Neural progenitor cell (in vitro differentiated cells): ENCODE data around the gene LPXN. TPM values are rescaled to one million over a fixed set of nuclear protein-coding genes. Genes with fewer than 3 reads are reported as not detected.

ENCODE experiments used
- DNase-seq: peaks from one replicate; pipeline ENCODE4 v3.0.0-alpha.2; 2016; ENCODE audit warnings: low spot score
- H2AFZ ChIP-seq: fragments of 200-600 bp; sonication (generic); replicated peaks from 2 replicates; pipeline ENCODE4 v1.6.1; 2016; ENCODE audit warnings: antibody characterized with exemption
- H3F3A ChIP-seq: fragments of 200-600 bp; sonication (generic); 2 replicates; pipeline ENCODE4 v1.6.1; 2016; ENCODE audit warnings: antibody characterized with exemption, low read depth
- H3K27ac ChIP-seq: fragments of 200-600 bp; sonication (generic); 2 replicates; pipeline ENCODE4 v1.5.1; 2016; ENCODE audit warnings: mild to moderate bottlenecking
- H3K27me3 ChIP-seq: fragments of 200-600 bp; sonication (generic); 2 replicates; pipeline ENCODE4 v1.6.1; 2016; ENCODE audit warnings: mild to moderate bottlenecking, moderate library complexity
- H3K36me3 ChIP-seq: fragments of 200-600 bp; sonication (generic); 2 replicates; pipeline ENCODE4 v1.5.1; 2016
- H3K4me1 ChIP-seq: fragments of 200-600 bp; sonication (generic); 2 replicates; pipeline ENCODE4 v1.6.1; 2016; ENCODE audit warnings: mixed run types
- H3K4me2 ChIP-seq: fragments of 200-600 bp; sonication (generic); 2 replicates; pipeline ENCODE4 v1.6.1; 2016
- H3K4me3 ChIP-seq: fragments of 200-600 bp; sonication (generic); 2 replicates; pipeline ENCODE4 v1.5.1; 2016
- H3K79me2 ChIP-seq: fragments of 200-600 bp; sonication (generic); 2 replicates; pipeline ENCODE4 v1.6.1; 2016; ENCODE audit warnings: low read depth
- H3K9ac ChIP-seq: fragments of 200-600 bp; sonication (generic); 2 replicates; pipeline ENCODE4 v1.6.1; 2016
- H3K9me3 ChIP-seq: fragments of 200-600 bp; sonication (generic); 2 replicates; pipeline ENCODE4 v1.5.1; 2016; ENCODE audit warnings: low read depth
- H4K20me1 ChIP-seq: fragments of 200-600 bp; sonication (generic); 2 replicates; pipeline ENCODE4 v1.6.1; 2016; ENCODE audit warnings: low read depth
- H3K27ac Mint-ChIP-seq: 3 replicates; pipeline ENCODE4 v1.8.0; 2021; ENCODE audit warnings: mixed read lengths
- H3K27me3 Mint-ChIP-seq: 2 replicates; pipeline ENCODE4 v1.8.0; 2022; ENCODE audit warnings: low read depth, mild to moderate bottlenecking, inconsistent platforms, moderate library complexity, mixed read lengths; ENCODE audit not compliant: insufficient read depth
- H3K36me3 Mint-ChIP-seq: 3 replicates; pipeline ENCODE4 v1.8.0; 2021; ENCODE audit warnings: mixed read lengths
- H3K4me1 Mint-ChIP-seq: 3 replicates; pipeline ENCODE4 v1.8.0; 2021; ENCODE audit warnings: mixed read lengths
- H3K4me3 Mint-ChIP-seq: 3 replicates; pipeline ENCODE4 v1.8.0; 2021; ENCODE audit warnings: mild to moderate bottlenecking, moderate library complexity, mixed read lengths
- H3K9me3 Mint-ChIP-seq: 3 replicates; pipeline ENCODE4 v1.8.0; 2020; ENCODE audit warnings: mixed read lengths
- EZH2 ChIP-seq: fragments of 200-600 bp; sonication (generic); IDR thresholded peaks from 2 replicates; pipeline ENCODE4 v1.6.1; 2017; ENCODE audit warnings: antibody characterized with exemption, mild to moderate bottlenecking, moderate library complexity
- EZH2phosphoT487 ChIP-seq: fragments of 200-600 bp; sonication (generic); IDR thresholded peaks from 2 replicates; pipeline ENCODE4 v1.6.1; 2017; ENCODE audit warnings: antibody characterized with exemption
- total RNA-seq: library from RNA; depleted of rRNA; stranded (reverse); fragments of >200 nt; gene quantifications from 2 replicates; pipeline ENCODE4 v1.2.3, GENCODE V29; 2015; ENCODE audit warnings: low replicate concordance
- TF ChIP-seq, protein P1 (sequence below): fragments of 200-600 bp; sonication (generic); IDR thresholded peaks from 2 replicates; pipeline ENCODE4 v1.5.1; 2017; ENCODE audit warnings: antibody characterized with exemption, mild to moderate bottlenecking

Gene LPXN
- total RNA-seq, 1 donor from 2014 or later = 5.0 TPM

DNA sequence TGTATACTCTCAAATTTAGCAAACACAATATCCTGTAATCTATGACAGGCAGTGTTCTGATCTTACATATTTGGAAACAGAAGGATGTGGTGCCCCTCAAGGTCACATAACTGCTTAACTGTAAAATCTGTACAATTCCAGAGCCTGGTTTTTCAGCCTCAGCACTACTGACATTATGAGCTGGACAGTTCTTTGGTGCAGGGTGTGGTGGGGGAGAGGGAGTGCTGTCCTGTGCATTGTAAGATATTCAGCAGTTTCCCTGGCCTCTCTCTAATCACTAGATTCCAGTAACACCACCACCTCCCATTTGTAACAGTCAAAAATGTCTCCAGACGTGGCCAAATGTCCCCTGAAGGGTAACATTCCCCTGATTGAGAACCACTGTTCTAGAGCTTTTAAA lies 65.9 kb downstream of the LPXN start:
- no peaks in the 10 kb centered on the region for H3F3A ChIP-seq
- Mint-ChIP-seq H3K4me1 (no peaks in the 10 kb centered on the region), H3K9me3 (no peaks in the 10 kb centered on the region), H3K27me3 (no peaks in the 10 kb centered on the region), H3K36me3 (no peaks in the 10 kb centered on the region), H3K4me3 (no peak overlapping the region), H3K27ac (no peak overlapping the region)
- H2AFZ ChIP-seq = no peak overlapping the region
- H3K27ac ChIP-seq = no peak overlapping the region
- no peaks in the 10 kb centered on the region for H3K27me3 ChIP-seq
- H3K79me2 ChIP-seq = no peaks in the 10 kb centered on the region
- no peak overlapping the region for H3K9ac ChIP-seq
- no peaks in the 10 kb centered on the region for H4K20me1 ChIP-seq
- H3K4me3 ChIP-seq = no peak overlapping the region
- no peaks in the 10 kb centered on the region for H3K4me1 ChIP-seq
- TF ChIP-seq, protein P1, sequence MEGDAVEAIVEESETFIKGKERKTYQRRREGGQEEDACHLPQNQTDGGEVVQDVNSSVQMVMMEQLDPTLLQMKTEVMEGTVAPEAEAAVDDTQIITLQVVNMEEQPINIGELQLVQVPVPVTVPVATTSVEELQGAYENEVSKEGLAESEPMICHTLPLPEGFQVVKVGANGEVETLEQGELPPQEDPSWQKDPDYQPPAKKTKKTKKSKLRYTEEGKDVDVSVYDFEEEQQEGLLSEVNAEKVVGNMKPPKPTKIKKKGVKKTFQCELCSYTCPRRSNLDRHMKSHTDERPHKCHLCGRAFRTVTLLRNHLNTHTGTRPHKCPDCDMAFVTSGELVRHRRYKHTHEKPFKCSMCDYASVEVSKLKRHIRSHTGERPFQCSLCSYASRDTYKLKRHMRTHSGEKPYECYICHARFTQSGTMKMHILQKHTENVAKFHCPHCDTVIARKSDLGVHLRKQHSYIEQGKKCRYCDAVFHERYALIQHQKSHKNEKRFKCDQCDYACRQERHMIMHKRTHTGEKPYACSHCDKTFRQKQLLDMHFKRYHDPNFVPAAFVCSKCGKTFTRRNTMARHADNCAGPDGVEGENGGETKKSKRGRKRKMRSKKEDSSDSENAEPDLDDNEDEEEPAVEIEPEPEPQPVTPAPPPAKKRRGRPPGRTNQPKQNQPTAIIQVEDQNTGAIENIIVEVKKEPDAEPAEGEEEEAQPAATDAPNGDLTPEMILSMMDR = no peak
- TF ChIP-seq EZH2phosphoT487 (no peak), EZH2 (no peak)
- DNase-seq = no peak
- no peaks in the 10 kb centered on the region for H3K36me3 ChIP-seq
- no peak overlapping the region for H3K4me2 ChIP-seq
- no peaks in the 10 kb centered on the region for H3K9me3 ChIP-seq

DNA sequence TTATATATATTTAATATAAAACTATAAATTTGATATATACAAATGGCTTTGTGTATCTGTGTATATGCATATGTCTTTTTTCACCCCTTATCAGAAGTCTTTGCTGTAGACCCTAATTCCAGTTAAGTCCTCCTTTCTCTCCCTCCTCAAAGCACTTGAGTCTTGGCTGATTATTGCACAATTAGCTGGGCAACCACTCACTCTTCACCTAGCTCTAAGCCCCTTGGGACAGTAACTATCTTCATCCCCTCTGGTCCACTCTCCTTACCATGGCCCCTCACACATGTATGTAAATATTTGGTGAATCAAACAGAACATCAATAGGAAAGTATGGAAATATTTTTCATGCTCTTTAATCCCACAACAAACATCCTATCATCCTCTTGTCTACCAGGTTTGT lies 66.8 kb downstream of the LPXN start:
- no peaks in the 10 kb centered on the region for H3K27me3 Mint-ChIP-seq

DNA sequence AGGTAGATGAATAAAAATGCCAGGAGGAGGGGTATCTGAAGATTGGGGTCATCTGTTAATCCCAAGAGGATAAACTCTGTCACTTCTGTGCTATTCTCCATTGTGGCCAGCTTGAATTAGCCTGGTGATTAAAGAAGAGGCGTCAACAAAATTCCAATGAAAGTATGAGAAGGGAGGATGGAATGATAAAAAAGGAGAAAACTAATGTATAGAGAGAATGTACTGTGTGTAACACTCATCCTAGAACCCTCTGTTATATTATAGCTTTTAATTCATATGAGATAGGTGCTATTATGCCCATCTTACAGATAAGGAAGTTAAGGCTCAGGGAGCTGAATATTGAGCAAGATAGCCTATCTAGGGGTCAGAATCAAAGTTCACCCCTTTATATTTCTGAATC lies 67.7 kb downstream of the LPXN start, which contains the start of gene OR5B21:
OR5B21 (minus strand) TSS at position 101 of the 400 bp plus-strand sequence; CDS start at position 101, 0 bp downstream.
- Histone ChIP-seq H3K36me3 (no peaks in the 10 kb centered on the region), H3K9me3 (no peaks in the 10 kb centered on the region), H2AFZ (no peak within 1 kb of the TSS), H3K27me3 (no peaks in the 10 kb centered on the region), H3K4me3 (no peak within 1 kb of the TSS), H3K9ac (no peak within 1 kb of the TSS), H3K79me2 (no peaks in the 10 kb centered on the region), H3K4me2 (no peak within 1 kb of the TSS), H3F3A (no peaks in the 10 kb centered on the region), H4K20me1 (no peaks in the 10 kb centered on the region), H3K27ac (no peak within 1 kb of the TSS), H3K4me1 (no peaks in the 10 kb centered on the region)
- Mint-ChIP-seq H3K36me3 (no peaks in the 10 kb centered on the region), H3K27me3 (no peaks in the 10 kb centered on the region), H3K9me3 (no peaks in the 10 kb centered on the region), H3K4me1 (no peaks in the 10 kb centered on the region), H3K4me3 (no peak within 1 kb of the TSS), H3K27ac (no peak within 1 kb of the TSS)
- no peak for DNase-seq
- TF ChIP-seq, protein P1 = no peak
- no peak for TF ChIP-seq EZH2
- TF ChIP-seq EZH2phosphoT487 = no peak

More for the DNA sequence above, 66.8 kb downstream of the LPXN start:
- no peak for DNase-seq
- Histone ChIP-seq H4K20me1 (no peaks in the 10 kb centered on the region), H3K4me3 (no peak overlapping the region), H3K4me1 (no peaks in the 10 kb centered on the region), H3K4me2 (no peak overlapping the region), H3K27me3 (no peaks in the 10 kb centered on the region), H3K27ac (no peak overlapping the region), H3K9ac (no peak overlapping the region), H3K79me2 (no peaks in the 10 kb centered on the region), H2AFZ (no peak overlapping the region), H3K36me3 (no peaks in the 10 kb centered on the region), H3F3A (no peaks in the 10 kb centered on the region), H3K9me3 (no peaks in the 10 kb centered on the region)
- Mint-ChIP-seq H3K4me3 (no peak overlapping the region), H3K27ac (no peak overlapping the region), H3K36me3 (no peaks in the 10 kb centered on the region), H3K4me1 (no peaks in the 10 kb centered on the region), H3K9me3 (no peaks in the 10 kb centered on the region)
- TF ChIP-seq, protein P1 = no peak
- no peak for TF ChIP-seq EZH2
- TF ChIP-seq EZH2phosphoT487 = no peak
